Measurements from ENCODE around the gene PPP2R3B.

PPP2R3B gene

DNA sequence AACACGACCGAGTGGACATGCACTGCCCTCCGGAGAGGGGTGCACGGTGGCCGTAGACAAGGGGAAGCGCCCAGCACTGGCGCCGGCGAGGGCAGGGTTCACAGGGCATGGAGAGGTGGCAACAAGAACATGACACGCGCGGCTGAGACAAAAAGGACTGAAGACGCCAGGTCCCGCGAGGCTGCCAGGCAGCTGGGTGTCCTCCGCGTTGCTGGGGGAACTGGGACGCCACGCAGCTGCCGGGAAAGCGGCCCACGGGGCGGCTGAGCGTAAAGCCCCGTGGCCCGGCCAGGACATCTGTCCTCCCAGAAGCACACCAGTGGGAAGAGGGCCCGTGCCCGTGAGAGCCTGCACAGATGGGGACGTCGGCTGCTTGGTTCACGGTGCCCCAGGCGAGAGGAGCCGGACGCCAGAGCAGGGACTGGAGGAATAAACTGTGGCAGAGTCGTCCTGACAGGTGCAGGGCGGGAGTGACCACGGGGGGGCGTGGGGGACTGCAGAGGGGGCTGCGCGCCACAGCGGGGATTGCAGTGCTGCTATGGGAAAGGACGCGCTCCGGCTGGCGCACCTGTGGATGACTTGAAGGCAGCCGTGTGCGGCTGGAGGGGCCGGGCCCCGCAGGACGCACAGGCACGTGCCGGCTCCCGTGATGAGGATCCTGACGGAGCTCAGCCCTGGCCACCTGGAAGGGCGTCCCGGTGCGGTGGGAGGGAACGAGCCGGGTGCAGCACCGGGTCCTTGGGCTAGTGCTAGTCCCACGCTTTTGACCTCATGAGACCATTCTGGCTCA lies 36.0 kb downstream of the PPP2R3B start:
- no peak overlapping the region for H3K4me3 ChIP-seq (ENCODE audit: low read depth, low read length)
- DNase-seq (ENCODE audit: low read depth) = no peak
- TF ChIP-seq, protein P1, sequence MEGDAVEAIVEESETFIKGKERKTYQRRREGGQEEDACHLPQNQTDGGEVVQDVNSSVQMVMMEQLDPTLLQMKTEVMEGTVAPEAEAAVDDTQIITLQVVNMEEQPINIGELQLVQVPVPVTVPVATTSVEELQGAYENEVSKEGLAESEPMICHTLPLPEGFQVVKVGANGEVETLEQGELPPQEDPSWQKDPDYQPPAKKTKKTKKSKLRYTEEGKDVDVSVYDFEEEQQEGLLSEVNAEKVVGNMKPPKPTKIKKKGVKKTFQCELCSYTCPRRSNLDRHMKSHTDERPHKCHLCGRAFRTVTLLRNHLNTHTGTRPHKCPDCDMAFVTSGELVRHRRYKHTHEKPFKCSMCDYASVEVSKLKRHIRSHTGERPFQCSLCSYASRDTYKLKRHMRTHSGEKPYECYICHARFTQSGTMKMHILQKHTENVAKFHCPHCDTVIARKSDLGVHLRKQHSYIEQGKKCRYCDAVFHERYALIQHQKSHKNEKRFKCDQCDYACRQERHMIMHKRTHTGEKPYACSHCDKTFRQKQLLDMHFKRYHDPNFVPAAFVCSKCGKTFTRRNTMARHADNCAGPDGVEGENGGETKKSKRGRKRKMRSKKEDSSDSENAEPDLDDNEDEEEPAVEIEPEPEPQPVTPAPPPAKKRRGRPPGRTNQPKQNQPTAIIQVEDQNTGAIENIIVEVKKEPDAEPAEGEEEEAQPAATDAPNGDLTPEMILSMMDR (IDR thresholded peaks at IDR 0.05; ENCODE audit: low read depth, low read length, missing control alignments) = no peak

DNA sequence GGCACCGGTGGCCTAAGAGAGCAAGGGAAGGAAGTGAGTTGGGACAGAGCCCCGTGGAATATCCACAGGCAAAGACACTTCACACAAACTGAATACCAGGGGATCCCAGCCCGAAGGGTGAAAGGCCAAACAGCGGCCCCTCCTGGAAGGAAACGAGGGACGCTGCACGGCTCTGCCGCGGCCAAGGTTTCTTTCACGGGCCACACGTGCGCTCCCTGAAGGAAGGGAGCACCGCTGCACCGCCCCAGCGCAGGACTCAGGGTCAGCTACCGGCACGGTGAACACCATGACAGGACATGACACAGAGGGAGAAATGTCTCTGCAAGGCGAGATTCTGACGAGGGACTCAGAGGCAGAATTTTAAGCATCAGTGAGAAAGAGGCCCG lies 36.6 kb downstream of the PPP2R3B start:
- TF ChIP-seq, protein P1 (IDR thresholded peaks at IDR 0.05; ENCODE audit: low read depth, low read length, missing control alignments) = no peak
- H3K4me3 ChIP-seq (ENCODE audit: low read depth, low read length) = no peak overlapping the region
- no peak for DNase-seq (ENCODE audit: low read depth)

DNA sequence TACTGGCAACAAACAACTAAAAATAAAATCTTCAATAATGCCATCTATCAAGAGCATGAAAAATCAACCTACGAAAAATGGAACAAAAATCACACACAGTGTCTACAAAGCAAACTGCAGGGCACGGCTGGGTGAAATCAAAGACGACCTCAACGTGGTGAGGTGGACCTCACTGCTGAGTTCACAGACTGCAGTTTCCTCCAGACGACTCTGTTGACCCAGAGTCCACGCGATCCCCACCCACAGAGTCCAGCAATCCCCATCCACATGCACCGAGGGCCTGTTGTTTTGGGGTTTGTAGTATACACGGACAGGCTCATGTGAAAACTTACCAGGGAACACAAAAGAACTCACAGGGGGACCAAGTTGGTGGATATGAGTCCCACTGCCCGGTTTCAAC lies 37.0 kb downstream of the PPP2R3B start:
- no peak for DNase-seq (ENCODE audit: low read depth)
- H3K4me3 ChIP-seq (ENCODE audit: low read depth, low read length) = no peak overlapping the region
- TF ChIP-seq, protein P1 (IDR thresholded peaks at IDR 0.05; ENCODE audit: low read depth, low read length, missing control alignments) = no peak

DNA sequence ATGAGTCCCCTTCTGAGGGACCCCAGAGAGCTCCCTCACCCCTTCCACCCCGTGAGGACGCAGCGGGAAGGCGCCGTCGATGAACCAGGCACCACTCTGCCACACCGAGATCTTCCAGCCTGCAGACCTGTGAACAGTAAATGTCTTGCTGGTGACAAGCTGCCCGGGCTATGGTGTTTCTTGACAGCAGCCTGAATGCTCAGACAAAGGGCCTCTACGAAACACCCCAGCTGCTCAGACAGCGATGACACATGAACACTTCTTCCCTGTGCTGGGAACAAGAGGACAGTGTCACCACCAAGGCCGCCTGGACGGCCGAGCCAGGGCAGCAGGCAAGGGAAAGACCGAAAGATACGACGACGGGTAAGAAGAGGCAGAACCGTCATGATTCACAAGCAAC lies 37.5 kb downstream of the PPP2R3B start:
- H3K4me3 ChIP-seq (ENCODE audit: low read depth, low read length) = no peak overlapping the region
- TF ChIP-seq, protein P1 (IDR thresholded peaks at IDR 0.05; ENCODE audit: low read depth, low read length, missing control alignments) = no peak
- no peak for DNase-seq (ENCODE audit: low read depth)

DNA sequence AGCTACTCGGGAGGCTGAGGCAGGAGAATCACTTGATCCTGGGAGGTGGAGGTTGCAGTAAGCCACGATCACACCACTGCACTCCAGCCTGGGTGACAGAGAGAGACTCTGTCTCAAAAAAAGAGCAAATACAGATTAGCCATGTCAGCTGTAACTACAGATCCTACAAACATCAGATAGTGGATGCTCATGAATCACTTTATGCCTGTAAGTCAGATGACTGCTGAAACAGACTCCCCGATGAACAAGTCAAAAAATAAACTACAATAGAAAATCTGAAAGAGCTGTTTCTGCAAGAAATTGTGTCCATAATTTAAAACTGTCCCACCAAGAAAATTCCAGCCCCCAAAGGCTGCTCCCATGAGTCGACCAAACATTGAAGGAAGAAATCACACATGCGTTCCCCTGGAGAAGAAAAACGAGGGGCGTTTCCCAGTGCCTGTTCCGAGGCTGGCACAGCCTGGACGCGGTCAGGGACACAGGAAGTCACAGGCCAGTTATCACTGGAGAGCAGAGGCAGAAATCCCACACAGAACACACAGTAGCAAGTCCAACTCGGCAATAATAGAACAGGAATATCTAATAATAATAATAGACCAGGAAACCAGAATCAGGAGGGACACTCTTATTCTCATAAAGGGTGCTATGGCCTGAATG lies 38.1 kb downstream of the PPP2R3B start:
- no peak overlapping the region for H3K4me3 ChIP-seq (ENCODE audit: low read depth, low read length)
- TF ChIP-seq, protein P1 (IDR thresholded peaks at IDR 0.05; ENCODE audit: low read depth, low read length, missing control alignments) = no peak
- DNase-seq (ENCODE audit: low read depth) = no peak

DNA sequence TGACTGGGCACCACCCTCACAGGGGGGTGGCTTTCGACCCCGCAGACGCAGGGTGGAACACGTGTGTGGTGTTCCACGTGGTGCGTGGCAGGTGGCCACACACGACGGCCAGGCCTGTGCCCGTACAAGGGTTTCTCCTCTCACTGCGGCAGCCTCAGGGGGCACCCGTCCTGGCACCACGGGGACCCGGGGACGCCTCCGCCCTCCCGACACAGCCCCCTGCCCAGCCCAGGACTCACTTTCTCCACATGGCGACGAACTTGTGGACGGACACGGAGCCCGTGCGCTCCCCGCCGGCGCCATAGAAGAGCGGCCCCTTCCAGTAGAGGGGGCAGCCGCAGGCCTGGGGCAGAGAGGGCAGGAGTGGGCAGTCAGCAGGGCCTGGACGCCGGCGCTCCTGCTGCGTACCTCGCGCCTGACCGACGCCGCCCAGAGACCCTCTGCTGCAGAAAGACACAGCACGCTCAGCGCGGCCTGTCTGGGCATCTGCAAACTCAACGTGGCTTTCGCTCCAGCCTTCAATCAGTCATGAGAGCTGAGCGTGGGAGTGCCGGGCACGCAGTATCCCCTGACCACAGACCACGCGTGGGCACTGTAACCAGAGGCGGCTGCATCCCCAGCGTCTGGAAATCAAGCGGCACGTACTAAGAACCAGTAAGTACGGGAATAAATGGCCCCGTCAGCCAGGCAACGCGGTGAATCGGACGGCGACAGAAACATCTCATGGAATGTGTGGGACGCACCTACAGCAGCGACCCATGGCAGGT lies 39.2 kb downstream of the PPP2R3B start:
- no peak overlapping the region for H3K4me3 ChIP-seq (ENCODE audit: low read depth, low read length)
- DNase-seq (ENCODE audit: low read depth) = no peak
- TF ChIP-seq, protein P1 (IDR thresholded peaks at IDR 0.05; ENCODE audit: low read depth, low read length, missing control alignments) = no peak

Data from GM12864 (cell line).